RCC 7860 (cell line): ENCODE data around the gene ATP2C2.

Experiments
- DNase-seq: peaks from one replicate; pipeline ENCODE4 v3.0.0-alpha.2; 2015; ENCODE audit warnings: low spot score
- FAIRE-seq: peaks from 2 replicates; lab custom pipeline; 2012; peaks lifted over from hg19 to GRCh38; lab: Jason Lieb, UNC

The ATP2C2 gene

DNA sequence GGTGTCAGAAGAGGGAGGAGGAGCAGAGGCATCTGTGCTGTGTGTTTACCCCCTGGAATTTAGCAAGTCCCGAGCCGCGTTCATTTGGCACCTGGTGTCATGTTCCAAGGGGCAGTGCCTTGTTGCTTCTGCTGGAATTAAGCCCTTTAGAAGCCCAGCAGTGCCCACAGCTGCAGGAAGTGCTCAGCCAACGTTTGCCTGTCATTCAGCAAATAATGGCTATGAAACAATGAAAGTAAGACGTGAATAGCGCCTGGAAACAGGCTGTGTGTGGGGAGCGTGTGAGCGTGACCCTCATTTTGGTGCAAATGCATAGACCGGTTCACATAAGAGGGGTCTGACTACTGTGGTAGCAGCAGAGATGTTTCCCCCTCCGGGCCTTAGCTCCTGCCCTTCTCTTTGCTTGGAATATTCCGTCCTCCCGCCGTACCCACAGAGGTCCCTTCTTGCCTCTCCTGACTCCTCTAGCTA, 5.8 kb upstream of the ATP2C2 start:
- DNase-seq = no peak
- no peak for FAIRE-seq

GRCh38 chr16:84366208-84366607, 2.1 kb upstream of the ATP2C2 start:
- DNase-seq (no peak), FAIRE-seq (no peak)

DNA sequence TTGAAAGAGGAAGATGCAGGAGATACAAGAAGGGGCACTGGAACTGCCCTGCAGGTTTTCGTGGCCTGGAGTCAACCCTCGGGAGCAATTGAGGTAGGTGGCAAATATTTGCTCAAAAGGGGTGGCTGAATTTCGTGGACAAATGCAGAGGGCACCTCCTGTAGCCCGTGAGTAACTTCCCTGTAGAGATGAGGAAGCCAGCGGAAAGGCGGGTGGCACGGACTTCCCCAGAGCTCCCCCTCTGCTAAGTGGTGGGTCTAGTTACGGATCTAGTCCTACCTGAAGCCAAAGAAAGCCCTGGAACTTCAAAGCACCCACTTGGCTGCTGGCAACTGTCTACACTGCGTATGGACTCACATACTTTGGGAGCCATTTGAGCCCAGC, 1.0 kb upstream of the ATP2C2 start:
- DNase-seq (no peak), FAIRE-seq (no peak)

DNA sequence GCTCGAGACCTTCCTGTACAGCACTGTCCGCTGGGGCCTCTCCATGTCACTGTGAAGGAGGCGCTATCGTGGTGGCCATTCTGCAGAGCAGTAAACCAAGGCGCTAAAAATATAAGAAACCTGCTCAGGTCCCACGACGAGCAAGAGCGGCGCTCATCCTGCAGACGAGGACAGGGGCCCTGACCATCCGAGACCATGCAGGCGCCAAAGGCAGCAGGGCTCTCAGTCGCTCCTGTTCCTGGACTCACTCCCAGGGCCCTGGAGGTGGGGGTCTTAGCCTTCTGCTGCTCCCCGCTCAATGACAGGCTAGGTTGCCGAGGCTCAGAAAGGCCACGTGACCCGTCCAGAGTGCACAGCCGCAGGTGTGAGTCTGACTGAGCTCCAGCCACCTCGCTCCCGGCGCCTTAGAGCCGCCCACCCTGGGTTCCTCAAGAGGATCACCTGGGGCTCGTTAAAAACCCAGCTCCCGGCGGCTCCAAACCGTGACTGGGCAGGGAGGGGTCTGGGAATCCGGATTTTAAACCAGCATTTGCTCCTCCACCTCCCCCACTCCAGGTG, 509 bp upstream of the ATP2C2 start:
- no peak for FAIRE-seq
- DNase-seq = no peak

DNA sequence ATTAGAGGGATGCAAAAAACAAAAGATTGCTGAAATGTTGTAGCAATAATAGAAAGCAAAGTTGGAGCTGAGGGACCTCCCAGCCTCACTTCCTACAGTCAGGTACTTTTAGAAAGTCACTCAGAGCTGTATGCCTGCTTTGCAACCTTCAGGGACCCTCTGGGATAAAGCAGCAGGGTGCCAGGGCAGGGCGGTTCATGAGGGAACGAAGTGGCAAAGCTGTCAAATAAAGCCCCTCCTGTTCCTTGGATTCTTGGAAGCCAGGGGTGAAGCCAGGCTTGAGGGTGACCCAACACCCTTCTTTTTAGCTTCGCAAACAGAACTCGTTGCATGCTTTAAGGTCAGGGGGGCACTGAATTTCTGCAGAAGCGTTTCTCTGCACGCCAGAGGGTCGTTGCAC, 767 bp downstream of the ATP2C2 start:
- DNase-seq (no peak), FAIRE-seq (no peak)

DNA sequence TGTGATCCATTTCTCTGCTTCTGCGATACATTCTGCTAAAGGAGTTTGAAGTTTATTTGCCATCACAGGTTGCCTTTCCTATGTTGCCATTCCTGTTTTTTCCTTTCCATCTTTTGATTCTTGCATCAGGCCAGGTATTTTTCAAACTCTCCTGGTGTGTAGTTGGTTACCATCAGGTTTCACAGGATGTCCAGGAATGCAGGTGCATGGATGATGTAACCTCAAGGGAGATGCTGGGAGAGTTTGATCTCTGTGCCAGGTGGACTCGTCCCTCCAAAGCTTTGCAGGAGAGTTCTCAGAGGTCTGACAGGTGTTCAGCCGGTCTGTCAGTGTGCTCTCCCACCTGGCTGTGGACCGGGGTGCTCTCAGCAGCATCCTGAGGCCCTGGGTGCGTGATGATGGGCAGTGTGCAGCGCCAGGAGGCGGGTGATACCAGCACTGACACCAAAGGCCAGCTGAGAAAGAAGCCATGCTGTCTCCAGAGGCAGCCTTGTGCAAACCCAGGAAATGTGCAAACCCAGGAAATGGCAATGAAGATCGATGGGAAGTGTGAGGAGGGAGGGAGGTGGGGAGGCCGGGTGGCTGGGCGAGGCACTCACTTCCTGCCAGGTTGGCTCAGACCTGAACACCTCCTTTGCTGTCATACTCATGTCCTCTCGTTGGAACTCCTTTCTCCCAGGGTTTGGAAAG, 1.7 kb downstream of the ATP2C2 start:
- no peak for DNase-seq
- no peak for FAIRE-seq

DNA sequence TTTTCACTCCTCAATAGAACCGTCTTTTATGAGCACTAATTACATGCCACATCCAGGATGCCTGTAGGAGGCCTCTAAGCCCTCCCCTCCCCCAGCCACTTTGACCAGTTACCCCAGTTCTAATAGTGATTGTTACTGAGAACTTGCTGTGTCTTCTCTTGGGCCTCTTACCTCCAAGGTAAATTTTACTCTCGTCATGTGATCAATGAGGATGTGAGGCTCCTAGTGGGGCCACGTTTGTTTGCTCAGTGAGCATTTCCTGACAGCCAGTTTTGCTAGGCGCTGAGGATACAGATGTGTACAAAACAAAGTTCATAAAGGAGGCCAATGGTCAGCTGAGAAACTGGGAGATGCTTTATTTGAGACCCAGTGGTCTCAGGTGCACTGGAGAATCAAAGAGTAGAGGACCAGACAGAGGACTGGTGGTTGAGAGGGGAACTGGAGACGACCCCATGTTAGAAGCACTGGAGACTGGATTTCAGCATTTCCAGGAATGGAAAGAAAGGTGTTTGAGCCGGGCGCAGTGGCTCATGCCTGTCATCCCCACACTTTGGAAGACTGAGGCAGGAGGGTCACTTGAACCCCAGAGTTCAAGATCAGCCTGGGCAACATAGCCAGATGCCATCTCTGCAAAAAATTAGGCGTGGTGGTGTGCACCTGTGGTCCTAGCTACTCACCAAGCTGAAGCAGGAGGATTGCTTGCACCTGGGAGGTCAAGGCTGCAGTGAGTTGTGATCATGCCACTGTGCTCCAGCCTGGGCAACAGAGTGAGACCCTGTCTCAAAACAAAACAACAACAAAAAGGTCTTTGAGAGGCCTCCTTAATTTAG, 2.6 kb downstream of the ATP2C2 start:
- FAIRE-seq = no peak

DNA sequence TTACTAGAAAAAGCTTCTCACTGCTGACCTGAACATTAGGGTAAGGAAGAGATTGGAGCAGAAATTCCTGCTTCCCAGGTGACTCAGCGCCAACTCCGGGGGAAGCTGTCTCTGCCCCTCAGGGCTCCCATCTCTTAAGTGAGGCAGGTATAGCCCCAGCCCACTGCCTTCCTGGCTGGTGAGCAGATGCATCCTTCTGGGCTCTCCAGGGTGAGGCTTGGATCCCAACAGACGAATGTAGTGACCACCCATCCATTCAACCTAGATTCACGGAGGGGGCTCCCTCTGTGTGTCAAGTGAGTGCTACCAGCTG, 3.2 kb downstream of the ATP2C2 start:
- no peak for FAIRE-seq
- DNase-seq = no peak

More for the DNA sequence above, 2.6 kb downstream of the ATP2C2 start:
- no peak for DNase-seq

GRCh38 chr16:84373907-84374489, 5.7 kb downstream of the ATP2C2 start:
- no peak for FAIRE-seq
- DNase-seq = no peak

DNA sequence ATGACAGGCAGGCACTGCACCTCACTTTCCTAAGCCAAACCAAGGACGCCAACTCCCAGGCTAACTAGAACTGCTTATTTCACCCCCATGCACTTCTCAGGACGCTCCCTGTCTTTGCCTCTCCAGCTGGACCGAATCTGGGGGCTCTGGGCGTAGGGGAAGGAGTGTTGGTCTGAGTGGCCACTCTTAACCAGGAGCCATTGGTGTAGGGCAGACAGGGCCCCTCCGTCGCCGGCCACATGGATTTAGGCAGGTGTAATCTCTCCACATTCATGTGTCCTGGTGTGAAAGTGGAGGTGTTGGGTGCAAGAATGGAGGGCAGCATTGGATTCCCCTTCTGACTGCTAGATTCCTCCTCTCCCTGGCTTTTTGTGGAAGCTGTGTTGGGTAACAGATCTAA, 9.8 kb downstream of the ATP2C2 start:
- FAIRE-seq (no peak), DNase-seq (no peak)

DNA sequence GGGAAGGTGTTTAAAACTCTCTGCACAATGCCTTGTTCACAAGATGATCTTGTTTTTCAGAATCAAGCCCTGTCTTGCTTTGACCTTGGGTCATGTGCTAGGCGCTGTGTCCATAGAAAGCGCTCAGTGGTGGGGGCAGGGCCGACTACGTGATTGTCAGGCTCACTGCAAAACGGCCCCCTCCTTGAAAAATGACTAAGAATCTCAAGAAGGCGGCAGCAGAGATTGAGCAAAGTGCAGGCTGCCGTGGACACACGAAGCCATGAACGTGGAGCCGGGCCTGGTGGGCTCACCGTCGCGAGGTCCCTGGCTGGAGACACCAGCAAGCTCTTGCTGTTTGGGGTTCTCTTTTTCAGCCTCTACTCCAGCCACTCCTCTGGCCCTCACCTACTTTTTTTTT, 10.2 kb downstream of the ATP2C2 start:
- FAIRE-seq (no peak), DNase-seq (no peak)

- DNase-seq = no peak
- FAIRE-seq = no peak
Measured at GRCh38 chr16:84379008-84379708, 10.8 kb downstream of the ATP2C2 start.

- no peak for FAIRE-seq
- no peak for DNase-seq
Measured at GRCh38 chr16:84379709-84380362, 11.5 kb downstream of the ATP2C2 start.

DNA sequence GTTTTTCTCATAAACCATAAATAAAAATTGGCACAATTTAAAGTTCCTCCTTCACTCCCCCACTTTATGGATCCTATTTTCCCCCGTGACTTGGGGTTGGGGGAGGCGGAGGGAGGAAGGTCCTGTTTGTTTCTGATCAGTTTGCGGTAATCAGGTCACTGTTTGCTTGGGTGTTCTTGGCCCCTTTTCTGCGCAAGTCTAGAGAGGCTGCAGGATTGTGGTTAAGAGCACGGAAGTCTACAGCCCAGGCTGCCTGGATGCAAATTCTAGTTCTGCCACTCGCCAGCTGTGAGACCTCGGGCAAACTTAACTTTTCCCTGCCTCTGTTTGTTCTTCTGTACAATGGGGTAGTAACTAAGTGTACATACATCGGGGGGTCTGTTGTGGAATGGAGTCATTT, 12.1 kb downstream of the ATP2C2 start:
- DNase-seq (no peak), FAIRE-seq (no peak)

- no peak for FAIRE-seq
Measured at GRCh38 chr16:84382396-84382795, 14.1 kb downstream of the ATP2C2 start.

DNA sequence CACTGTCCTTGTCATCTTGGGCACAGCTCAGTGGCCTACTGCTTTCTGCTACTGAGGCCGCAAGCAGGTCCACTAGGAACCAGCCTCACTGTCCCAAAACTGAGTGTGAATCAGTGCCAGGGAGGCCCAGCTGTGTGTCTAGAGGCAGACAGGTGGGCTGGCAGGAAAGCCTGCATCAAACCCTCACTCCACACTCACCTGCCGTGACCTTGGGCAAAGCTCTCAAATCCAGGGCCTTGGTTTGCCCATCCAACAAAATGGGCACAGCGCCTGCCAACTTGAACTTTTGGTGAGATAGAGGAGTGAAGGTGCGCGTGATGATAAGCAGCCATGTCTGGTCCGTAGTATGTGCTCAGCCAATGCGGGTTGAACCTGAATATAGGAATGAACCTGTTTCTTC, 14.8 kb downstream of the ATP2C2 start:
- FAIRE-seq = no peak

More at GRCh38 chr16:84382396-84382795, 14.1 kb downstream of the ATP2C2 start:
- no peak for DNase-seq

GRCh38 chr16:84386047-84386446, 17.7 kb downstream of the ATP2C2 start:
- FAIRE-seq (no peak), DNase-seq (no peak)

More for the DNA sequence above, 14.8 kb downstream of the ATP2C2 start:
- no peak for DNase-seq

- no peak for FAIRE-seq
Measured at GRCh38 chr16:84387021-84387420, 18.7 kb downstream of the ATP2C2 start.

DNA sequence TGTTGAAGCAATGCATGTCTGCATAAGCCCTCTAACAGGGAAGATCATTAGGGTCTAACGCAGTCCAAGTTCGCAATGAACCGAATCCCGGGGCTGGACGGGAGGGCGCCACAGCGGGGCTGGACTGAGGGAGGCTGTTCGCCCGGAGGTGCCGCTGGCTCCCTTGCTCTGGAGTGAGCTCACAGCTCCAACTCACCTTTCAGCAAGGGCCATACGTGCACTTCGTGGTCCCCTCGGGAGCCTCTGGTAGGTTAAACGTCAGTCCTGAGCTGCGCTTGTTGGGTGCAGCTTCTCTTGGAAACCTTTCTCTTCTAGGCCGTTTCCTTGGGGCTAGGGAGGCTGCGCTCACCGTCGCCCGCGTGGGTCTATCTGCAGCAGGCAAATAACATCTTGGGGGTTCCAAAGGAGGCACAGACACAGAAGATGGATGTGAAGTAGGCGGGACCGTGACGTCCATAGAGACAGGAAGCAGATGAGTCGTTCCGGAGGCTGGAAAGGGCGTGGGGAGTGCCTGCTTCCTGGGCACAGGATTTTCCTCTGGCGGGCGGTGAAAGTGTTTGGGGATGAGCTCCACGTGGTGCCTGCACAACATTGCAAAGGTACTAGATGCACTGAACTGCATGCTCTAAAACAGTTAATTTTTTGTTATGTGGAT, 21.9 kb downstream of the ATP2C2 start:
- FAIRE-seq = no peak

More at GRCh38 chr16:84387021-84387420, 18.7 kb downstream of the ATP2C2 start:
- DNase-seq = no peak

More for the DNA sequence above, 21.9 kb downstream of the ATP2C2 start:
- DNase-seq = no peak
